Measurements from ENCODE around the gene CD55. TPM values are rescaled to one million over a fixed set of nuclear protein-coding genes. Genes with fewer than 3 reads are reported as not detected.

Gene CD55
- total RNA-seq, 1 donor from 2014 or later, result 35.4 TPM

- Histone ChIP-seq H3K4me3 (ENCODE audit: low read depth, low read length) (no peak overlapping the region), H3K27me3 (ENCODE audit: control insufficient read depth, insufficient read depth, low read length) (no peaks in the 10 kb centered on the region), H3K36me3 (ENCODE audit: control insufficient read depth, insufficient read depth, low read length) (no peaks in the 10 kb centered on the region)
- no peak for DNase-seq (ENCODE audit: low read depth)
- TF ChIP-seq, protein P1, sequence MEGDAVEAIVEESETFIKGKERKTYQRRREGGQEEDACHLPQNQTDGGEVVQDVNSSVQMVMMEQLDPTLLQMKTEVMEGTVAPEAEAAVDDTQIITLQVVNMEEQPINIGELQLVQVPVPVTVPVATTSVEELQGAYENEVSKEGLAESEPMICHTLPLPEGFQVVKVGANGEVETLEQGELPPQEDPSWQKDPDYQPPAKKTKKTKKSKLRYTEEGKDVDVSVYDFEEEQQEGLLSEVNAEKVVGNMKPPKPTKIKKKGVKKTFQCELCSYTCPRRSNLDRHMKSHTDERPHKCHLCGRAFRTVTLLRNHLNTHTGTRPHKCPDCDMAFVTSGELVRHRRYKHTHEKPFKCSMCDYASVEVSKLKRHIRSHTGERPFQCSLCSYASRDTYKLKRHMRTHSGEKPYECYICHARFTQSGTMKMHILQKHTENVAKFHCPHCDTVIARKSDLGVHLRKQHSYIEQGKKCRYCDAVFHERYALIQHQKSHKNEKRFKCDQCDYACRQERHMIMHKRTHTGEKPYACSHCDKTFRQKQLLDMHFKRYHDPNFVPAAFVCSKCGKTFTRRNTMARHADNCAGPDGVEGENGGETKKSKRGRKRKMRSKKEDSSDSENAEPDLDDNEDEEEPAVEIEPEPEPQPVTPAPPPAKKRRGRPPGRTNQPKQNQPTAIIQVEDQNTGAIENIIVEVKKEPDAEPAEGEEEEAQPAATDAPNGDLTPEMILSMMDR (IDR thresholded peaks at IDR 0.05; ENCODE audit: insufficient read depth, low read length, poor library complexity, severe bottlenecking), result no peak
Observed at GRCh38 chr1:207388721-207389120, 67.2 kb downstream of the CD55 start.

GRCh38 chr1:207389728-207390464, 68.4 kb downstream of the CD55 start:
- peak; percentile 55 for DNase-seq (ENCODE audit: low read depth)
- TF ChIP-seq, protein P1 (IDR thresholded peaks at IDR 0.05; ENCODE audit: insufficient read depth, low read length, poor library complexity, severe bottlenecking), result no peak
- Histone ChIP-seq H3K27me3 (ENCODE audit: control insufficient read depth, insufficient read depth, low read length) (no peaks in the 10 kb centered on the region), H3K36me3 (ENCODE audit: control insufficient read depth, insufficient read depth, low read length) (no peaks in the 10 kb centered on the region), H3K4me3 (ENCODE audit: low read depth, low read length) (no peak overlapping the region)

DNA sequence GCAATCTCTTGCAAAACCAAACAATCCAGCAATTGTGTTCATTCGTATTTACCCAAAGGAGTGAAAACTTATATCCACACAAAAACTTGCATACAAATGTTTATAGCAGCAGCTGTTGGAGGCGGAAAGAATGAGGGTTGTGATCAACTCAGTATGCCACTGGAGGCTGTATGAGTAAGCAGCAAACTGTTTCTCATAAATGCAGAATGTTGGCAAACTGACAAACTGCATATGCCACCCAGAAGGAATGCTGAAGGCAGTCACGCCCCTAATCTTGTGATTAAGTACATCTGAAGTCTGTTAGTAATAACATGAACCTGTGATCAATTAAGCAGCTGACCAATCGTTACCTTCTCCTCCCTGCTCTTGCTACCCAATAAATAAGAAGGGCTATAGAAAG, 72.1 kb downstream of the CD55 start:
- DNase-seq (ENCODE audit: low read depth), result peak; percentile 85
- no peak overlapping the region for H3K4me3 ChIP-seq (ENCODE audit: low read depth, low read length)
- no peaks in the 10 kb centered on the region for H3K27me3 ChIP-seq (ENCODE audit: control insufficient read depth, insufficient read depth, low read length)
- no peaks in the 10 kb centered on the region for H3K36me3 ChIP-seq (ENCODE audit: control insufficient read depth, insufficient read depth, low read length)
- TF ChIP-seq, protein P1 (IDR thresholded peaks at IDR 0.05; ENCODE audit: insufficient read depth, low read length, poor library complexity, severe bottlenecking), result no peak

DNA sequence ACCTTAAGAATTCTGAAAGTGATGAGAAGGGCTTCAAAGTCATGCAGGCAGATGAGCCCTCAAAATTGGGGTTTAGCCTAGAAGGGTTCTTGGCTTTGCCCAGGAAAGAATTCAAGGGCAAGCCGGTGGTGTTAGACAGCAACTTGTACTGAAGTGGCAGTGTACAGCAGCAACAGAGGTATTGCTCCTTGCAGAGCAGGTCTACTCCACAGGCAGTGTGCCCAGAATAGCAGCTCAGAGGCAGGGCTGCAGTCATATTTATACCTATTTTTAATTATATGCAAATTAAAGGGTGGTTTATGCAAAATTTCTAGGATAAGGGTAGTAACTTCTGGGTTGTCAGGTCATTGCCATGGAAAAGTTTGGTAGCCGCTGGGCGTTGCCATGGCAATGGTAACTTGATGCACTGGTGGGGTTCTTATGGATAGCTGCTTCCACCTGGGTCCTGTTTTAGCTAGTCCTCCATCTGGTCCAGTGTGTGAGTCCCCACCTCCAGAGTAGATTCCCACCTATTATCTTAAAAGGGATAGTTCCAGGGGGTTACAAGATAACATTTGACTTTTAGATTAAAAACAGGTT, 74.8 kb downstream of the CD55 start:
- Histone ChIP-seq H3K4me3 (ENCODE audit: low read depth, low read length) (no peak overlapping the region), H3K27me3 (ENCODE audit: control insufficient read depth, insufficient read depth, low read length) (no peaks in the 10 kb centered on the region), H3K36me3 (ENCODE audit: control insufficient read depth, insufficient read depth, low read length) (no peaks in the 10 kb centered on the region)
- TF ChIP-seq, protein P1 (IDR thresholded peaks at IDR 0.05; ENCODE audit: insufficient read depth, low read length, poor library complexity, severe bottlenecking), result no peak
- no peak for DNase-seq (ENCODE audit: low read depth)

DNA sequence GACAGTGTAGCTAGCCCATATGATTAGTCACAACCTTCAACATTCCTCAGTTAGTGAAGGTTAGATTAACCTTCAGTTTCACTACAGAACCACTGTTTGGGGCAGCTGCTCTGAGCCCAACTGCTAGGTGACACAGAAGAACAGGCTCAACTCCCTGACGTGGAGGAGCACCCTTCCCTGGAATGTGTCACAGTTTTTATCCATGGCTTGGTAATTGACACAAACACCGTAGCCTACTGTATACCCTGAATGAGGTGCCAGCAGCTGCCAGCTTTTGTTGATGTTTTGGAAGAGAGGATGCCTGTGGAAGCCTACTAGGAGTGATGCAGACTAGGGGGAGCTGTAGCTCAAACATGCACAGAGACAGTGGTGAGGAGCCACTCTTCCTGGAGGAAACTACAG, 76.0 kb downstream of the CD55 start:
- TF ChIP-seq, protein P1 (IDR thresholded peaks at IDR 0.05; ENCODE audit: insufficient read depth, low read length, poor library complexity, severe bottlenecking), result no peak
- Histone ChIP-seq H3K36me3 (ENCODE audit: control insufficient read depth, insufficient read depth, low read length) (no peaks in the 10 kb centered on the region), H3K4me3 (ENCODE audit: low read depth, low read length) (no peak overlapping the region), H3K27me3 (ENCODE audit: control insufficient read depth, insufficient read depth, low read length) (no peaks in the 10 kb centered on the region)
- DNase-seq (ENCODE audit: low read depth), result no peak
